NK-92 treated with Interleukin-12 subunit alpha and Interleukin-12 subunit beta, amount 100 ng/mL, for 24 hours (cell line): ENCODE data around the gene TSPAN14.
"Not testable (repeated sequence)": the region's sequence is repeated elsewhere in the genome, so short reads cannot be mapped to it uniquely, and the experiment has no call there.

ENCODE experiments used
- DNase-seq: peaks from one replicate; lab custom pipeline; 2025; lab: John Stamatoyannopoulos, UW

The TSPAN14 gene

DNA sequence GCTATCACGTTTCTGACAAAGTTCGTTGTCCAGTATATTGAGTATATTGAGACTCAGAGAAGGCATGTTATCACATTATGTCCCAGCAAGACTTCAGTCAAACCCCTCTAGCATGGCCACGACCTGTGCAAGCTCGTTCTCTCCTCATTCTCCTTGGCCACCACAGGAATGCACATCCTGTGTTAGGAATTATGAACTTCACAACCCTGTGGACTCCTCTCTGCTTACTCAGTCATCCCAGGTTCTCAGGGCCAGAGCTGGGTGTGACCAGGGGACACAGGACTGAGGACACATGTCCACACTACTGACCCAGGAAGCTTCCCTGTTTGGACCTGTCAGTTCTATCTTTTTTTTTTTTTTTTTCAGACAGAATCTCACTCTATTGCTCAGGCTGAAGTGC is 87.9 kb downstream of the TSPAN14 start:
- DNase-seq = no peak

DNA sequence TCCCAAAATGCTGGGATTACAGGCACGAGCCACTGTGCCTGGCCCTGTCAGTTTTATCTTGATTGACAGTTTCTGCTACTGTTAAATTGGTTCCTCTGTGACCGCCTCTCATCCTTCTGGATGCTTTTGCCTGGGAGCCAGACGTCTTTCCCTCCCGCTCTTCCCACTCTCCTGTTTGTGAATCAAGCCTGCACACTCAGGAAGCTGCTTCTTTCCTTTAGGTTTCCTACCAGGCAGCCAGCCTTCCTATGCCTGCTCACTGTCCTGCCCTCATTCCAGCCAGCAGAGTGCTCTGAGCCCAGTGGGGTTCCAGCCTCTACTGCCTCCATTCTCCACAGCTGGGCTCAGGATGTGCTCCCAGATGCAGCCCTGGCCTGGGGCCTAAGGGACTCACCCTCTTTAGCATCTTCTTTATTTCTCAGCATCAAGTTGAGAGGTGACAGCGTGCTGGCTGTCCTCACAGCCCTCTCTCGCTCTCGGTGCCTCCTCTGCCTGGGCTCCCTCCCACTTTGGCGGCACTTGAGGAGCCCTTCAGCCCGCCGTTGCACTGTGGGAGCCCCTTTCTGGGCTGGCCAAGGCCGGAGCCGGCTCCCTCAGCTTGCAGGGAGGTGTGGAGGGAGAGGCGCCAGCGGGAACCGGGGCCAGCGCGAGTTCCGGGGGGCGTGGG is 88.7 kb downstream of the TSPAN14 start:
- DNase-seq = no peak

DNA sequence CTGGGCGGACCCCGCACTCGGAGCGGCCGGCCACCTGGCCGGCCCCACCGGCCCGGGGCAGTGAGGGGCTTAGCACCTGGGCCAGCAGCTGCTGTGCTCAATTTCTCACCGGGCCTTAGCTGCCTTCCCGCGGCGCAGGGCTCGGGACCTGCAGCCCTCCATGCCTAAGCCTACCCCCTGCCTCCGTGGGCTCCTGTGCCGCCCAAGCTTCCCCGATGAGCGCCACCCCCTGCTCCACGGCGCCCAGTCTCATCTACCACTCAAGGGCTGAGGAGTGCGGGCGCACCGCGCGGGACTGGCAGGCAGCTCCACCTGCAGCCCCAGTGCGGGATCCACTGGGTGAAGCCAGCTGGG is 89.2 kb downstream of the TSPAN14 start:
- DNase-seq = not testable (repeated sequence)

DNA sequence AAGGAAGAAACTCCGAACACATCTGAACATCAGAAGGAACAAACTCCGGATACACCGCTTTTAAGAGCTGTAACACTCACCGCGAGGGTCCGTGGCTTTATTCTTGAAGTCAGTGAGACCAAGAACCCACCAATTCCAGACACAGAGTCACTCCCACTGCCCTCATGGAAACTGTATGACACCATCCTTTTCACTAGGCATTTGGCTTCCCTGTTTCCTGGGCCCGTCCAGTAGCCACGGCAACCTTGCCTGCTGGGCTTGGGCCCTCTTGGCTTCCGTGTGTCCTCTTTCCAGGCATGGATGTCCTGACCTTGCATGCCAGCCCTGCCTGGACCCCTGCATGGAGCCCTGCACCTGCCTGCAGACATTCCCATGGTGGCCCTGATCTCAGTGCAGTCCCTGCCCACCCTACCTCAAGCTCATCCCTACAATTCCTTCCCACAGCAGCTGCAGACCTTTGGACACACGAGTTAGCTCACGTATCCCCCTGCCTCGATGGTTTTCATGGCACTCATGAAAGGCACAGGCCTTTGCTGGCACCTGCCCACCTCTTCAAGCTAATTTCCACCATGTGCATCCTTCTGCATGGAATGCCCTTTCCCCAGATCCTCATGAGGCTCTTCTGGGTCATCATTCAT is 90.3 kb downstream of the TSPAN14 start:
- DNase-seq = no peak

DNA sequence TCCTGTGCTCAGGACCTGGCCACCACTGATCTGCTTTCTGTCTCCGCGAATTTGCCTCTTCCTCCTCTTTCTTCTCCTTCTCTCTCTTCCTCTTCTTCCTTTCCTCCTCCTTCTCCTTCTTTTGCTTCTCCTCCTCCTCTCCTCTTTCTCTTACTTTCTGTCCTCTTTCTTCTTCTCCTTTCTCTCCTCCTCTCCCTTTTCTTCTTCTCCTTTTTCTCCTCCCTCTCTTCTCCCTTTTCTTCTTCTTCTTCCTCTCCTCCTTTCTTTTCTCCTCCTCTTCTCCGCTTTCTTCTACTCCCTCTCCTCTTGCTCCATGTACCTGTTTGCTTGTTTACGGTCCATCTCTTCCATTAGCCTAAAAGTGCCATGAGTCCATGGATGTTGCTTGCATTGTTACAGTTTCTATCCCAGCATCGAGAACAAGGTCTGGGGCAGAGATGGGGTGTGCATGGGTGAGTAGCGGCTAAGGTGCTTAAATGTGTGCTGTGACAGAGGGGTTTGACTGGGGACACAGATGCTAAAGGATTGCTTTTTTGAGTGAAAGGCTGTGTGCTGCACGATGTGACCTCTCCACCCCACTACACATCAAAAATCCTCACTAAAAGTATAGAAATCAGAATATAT is 91.3 kb downstream of the TSPAN14 start:
- DNase-seq = no peak

DNA sequence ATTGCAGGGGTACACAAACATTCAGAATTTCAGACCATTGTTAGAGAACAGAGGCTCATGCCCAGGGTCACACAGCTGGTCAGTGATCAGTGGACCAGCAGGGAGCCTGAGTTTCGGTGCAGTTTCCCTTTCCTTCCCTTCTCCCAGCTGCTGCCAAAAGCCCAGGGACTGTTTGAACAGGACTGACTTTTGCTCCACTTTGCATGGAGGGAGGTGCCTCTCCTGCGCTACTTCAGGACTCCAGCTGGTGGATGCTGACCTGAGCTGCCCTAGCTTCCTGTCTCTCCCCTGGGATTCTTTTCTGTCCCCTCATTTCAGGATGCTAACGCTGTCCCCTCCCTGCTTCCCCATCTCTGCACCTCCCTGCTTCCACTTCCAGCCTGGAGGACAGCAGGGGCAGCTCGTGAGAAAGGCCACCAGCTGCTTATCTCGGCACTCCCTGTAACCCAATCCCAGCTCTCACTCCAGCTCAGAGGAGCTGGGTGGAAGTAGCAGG is 98.1 kb downstream of the TSPAN14 start:
- DNase-seq = no peak

DNA sequence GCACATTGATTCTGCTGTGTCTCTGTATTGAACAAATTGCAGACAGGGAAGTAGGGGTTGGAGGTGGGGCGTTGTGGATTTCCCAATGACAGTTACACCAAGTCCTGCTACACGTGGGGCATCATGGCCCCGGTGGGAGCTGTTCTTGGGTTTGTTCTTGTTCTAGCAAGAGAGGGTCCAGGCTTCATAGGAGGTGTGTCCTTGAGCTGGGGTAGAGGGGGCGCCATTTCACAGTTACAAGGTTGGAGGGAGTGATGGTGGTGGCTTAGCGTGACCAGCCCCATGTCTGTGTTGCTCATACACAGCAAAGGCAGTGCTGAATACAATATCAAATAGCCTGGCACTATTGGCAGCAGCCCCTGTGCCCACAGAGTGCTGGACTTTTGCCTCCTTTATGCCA is 99.3 kb downstream of the TSPAN14 start:
- no peak for DNase-seq

DNA sequence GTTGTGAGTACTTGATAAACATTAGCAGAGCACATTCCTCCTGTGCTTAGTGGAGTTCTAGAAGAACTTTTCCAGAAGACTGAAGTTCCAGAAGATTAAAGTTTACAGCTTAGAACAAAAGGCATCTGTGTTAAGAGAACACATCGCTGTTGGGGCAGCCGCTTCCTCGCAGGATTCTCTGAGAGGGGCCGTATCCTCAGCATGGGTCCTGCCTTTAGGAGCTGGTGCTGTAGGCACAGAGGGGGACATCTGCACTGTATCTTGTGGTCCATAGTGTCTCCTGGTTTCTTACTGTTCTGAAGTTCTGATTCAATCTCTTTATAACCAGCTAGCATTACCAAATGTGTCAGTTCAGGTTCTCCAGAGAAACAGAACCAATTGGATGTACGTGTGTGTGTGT is 99.9 kb downstream of the TSPAN14 start:
- no peak for DNase-seq

DNA sequence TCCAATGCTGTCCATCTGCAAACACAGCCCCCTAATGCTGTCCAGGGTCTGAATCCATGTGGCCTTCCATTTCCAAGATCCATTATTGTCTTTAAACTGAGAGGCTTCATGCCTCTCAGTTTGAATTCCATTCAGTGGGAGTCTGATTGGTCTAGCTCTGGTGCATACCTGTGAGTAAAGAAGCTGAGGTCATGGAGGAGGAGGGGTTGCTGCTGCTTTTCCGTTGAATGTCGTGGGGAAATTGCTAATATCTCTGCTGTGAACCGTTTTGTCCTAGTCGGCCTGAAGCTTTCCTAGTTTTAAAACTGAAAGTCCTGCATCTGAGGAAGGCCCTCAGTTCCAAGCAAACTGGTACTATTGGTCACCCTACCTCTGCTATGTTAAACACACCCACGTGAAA is 101.3 kb downstream of the TSPAN14 start:
- DNase-seq = no peak

DNA sequence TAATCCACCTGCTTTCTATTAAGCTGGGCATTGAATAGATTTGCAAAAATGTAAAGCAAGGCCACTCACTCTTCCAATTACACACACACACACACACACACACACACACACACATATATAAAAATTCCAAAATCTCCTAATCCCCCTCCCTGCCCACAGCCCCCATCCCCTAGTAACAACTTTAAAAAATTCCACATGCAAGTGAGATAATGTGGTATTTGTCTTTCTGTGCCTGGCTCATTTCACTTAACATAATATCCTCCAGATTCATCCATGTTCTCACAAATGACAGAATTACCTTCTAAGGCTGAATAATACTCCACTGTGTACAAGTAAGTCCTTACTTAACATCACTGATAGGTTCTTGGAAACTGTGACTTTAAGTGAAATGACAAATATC is 107.8 kb downstream of the TSPAN14 start:
- DNase-seq = no peak

DNA sequence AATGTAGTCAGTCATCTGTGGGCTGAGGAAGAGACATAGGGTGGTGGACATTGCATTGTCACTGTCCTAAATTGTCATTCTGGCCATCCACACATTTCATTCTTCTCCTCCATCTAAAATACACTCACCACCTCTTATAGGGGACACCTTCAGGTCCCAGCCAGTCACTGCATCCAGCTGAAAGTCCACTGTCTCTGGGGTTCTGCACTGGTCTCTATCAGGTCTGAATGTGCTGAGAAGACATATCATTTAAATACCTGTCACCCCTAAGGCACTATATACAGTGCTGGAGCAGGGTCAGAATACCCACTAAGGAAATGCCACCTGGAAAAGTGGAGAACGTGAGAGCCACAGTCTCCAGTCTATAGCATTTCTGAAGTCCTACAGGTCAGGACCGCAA is 113.2 kb downstream of the TSPAN14 start:
- DNase-seq = no peak

DNA sequence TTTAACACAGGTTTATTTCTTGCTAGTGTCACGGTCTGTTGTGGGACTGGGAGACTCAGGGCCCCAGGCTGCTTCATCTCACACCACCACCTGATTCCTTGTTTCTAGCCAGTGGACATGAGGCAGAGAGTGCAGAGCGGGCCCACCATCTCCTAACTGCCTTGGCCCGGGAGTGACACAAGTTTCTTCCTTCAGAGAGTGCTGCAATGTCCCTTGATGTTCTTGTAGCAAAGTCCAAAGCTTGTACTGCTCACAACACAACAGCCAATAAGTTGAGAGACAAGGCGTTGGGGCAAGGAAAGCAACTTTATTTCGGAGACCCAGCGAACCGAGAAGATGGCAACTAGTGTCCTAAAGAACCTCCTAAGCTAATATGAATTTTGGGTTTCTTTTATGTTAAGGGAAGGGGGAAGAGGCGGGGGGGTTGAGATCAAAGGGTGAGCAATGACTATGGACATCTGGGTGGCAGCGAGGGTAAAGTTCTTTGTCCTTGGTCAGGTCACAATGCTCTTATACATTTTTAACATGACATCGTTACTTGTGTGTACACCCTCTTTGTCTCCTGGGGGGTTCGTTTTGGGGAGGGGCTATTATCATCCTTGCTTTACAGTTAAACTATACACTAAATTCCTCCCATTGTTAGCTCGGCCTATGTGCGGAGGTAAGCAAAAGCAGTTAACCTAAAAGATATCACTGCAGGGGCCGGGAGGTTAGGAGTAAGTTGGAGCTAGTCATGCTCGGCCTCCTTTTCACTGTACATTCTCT is 115.2 kb downstream of the TSPAN14 start:
- no peak for DNase-seq

DNA sequence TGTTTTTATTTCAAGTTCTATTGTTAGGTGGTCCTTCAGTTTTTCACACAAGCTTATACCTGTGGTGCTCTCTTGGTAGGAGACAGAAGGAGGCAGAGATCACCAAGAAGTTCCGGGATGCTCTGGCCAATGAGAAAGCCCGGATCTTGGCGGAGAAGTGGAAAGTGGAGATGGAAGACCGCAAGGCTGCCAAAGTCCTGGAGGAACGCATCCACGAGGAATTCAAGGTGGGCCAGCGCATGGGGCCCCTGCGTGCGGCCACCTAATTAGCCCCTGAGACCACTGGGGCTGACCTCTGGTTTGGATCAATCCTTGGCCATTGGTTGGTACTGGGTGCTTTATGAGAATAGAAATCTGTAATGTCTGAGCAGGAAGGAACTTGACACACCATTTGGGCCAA is 117.2 kb downstream of the TSPAN14 start:
- DNase-seq = no peak

DNA sequence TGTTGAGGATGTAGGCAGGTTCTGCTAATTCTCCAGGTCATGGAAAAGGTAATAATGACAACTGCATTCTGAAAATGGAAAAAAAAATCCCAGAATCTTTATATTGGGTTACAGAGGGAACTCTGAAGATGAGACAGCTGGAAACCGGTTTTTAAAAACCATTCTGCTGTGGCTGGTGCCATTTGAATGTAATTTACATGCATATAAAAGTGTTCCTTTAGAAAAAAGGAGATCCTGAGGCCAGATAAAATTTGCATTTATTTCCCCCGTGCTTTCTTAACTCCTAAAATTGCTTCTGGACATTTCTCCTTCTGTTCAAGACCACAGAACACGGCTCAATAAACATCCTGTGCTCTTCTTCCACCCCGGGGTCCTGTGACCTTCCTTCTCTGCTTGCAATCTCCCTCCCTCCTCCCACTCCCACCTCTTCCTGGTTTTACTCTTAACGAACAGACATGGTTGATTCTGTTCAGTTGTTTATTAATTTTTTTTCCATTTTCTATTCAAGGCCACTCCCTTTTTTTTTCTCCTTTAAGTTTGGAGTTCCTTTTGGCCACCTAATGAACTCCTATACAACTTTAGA is 125.2 kb downstream of the TSPAN14 start:
- no peak for DNase-seq

DNA sequence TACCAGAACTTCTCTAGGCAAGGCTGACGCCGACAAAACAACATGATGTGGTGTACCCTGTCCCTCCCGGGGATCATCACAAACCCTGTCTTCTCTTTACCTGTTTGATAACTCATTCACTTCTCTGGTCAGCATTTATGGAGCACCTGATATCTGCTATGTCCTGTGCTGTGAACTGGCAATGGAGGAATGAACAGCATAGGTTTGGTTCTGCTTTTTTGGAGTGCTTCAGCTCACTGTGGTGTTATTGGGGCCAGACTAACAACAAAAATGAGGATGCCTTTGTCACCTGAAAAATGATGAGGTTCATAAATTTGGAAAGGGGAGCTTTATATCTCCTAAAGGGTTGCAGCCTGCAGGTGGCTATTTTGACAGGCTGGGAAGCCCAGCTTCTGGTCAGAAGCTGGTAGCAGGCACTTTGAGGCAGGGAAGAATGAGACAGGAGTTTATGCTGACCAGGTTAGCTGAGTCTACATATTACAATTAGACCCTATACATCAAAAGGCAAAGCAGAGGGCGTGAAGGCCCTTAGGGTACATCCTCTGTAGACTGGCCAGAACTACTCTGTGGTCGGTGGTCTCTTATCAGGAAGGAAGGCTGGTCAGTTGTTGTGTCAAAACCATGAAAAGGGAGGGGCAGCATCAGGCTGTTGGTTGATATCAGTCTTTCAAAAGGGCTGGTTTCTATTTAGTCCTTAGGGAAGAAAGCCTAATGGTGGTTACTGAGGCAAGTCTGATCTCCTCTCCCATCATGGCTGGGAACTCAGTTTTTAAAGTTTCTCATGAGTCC is 125.9 kb downstream of the TSPAN14 start:
- no peak for DNase-seq

DNA sequence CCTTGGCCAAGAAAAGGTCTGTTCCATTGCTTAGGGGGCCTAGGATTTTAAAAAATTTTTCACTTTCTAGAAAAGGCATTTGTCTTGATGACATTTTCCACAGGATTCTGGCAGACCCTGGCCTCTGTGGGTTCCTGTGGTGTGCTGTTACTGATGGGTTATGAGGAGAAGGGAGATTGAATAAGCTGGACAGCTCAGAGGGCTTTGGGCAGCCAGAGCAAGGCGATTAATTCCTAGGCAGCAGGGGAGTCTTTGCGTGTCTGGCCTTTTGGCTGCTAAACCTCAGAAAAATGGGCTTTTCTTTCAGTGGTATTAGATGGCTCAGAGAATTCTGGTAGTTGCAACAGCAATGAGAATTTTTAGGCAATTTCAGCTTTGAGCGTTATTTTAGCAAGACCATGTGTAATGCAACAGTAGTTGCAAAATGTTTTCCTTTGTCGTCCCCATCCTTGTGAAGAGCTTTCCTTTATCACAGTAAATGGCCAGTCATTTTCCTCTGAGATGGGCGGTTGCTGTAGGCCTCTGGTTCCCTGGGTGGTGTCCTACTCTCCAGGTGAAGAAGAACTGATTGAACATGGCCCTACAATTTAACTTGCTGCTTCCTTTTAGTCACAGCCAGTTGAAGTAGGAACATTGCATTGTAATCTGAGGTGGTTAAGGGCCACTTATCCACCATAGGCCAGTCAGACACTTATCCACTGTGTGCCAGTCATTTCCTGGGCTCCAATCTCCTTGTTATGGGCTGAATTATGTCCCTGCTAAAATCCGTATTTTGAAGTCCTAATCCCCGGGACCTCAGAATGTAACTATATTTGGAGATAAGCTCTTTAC is 126.7 kb downstream of the TSPAN14 start:
- no peak for DNase-seq

DNA sequence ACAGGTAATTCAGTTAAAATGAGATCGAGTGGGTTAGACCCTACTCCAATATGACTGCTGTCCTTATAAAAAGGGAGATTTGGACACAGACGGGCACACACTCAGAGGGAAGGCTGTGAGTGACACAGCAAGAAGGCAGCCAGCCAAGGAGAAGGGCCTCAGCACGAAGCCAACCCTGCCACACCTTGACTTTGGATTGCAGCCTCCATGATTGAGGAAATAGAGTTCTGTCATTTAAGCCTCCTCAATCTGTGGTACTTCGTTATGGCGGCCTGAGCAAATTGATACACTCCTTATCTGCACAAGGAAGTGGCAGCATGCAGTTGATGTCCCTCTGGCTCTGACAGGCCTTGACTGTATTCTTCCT is 127.3 kb downstream of the TSPAN14 start:
- no peak for DNase-seq

DNA sequence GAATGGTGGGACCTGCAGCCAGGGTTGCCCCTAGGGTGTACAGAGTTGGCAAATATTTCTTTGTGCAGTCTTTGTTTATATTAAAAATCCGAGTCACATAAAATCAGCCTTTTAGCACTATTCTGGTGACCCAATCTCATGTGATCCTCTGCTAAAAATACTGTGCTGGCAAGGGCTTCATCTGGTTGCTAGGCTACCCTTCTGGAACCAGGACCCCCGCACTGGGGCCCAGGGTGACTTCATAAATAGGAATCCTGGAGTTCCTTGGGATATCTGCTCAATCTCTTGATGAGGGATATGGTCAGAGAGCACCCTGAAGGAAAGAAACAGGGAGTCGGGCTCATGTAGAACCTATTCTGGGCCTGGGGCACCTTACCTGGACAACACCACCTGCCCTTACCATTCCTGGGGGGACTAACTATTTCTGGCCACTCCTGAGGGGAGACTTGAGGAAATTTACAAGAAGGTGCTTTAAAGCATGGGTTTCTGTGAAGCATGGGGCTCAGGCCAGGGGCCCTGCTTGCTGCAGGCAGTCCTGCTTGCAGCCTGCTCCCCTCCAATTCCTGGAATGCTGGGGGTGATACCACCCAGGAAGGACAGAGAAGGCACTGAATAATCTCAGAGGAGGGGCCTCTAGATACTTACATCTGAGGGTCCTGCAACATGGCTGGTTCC is 128.3 kb downstream of the TSPAN14 start:
- no peak for DNase-seq
